GM12865 (cell line): ENCODE results near the gene SH3TC1.

Source experiments
- DNase-seq: peaks from one replicate; pipeline ENCODE4 v3.0.0; 2010; ENCODE audit warnings: low read depth
- H3K4me3 ChIP-seq: 2 replicates; pipeline ENCODE4 v1.5.1; 2011; ENCODE audit warnings: mild to moderate bottlenecking, low read depth, low read length, control low read depth
- CTCF ChIP-seq: IDR thresholded peaks from 2 replicates; pipeline ENCODE4 v1.5.1; 2011; ENCODE audit warnings: low read length, control low read depth, low read depth, inconsistent platforms; ENCODE audit not compliant: insufficient read depth; ENCODE audit errors: missing control alignments

The SH3TC1 gene

GRCh38 chr4:8285976-8286718, 87.1 kb downstream of the SH3TC1 start:
- H3K4me3 ChIP-seq, result no peak overlapping the region
- DNase-seq, result no peak
- no peak for TF ChIP-seq CTCF

GRCh38 chr4:8286719-8287342, 87.7 kb downstream of the SH3TC1 start:
- no peak overlapping the region for H3K4me3 ChIP-seq
- DNase-seq, result no peak
- TF ChIP-seq CTCF, result no peak

- no peak for TF ChIP-seq CTCF
- no peak overlapping the region for H3K4me3 ChIP-seq
- DNase-seq, result no peak
Observed at GRCh38 chr4:8287343-8288280, 88.5 kb downstream of the SH3TC1 start.

GRCh38 chr4:8289151-8289750, 90.2 kb downstream of the SH3TC1 start:
- no peak overlapping the region for H3K4me3 ChIP-seq
- no peak for TF ChIP-seq CTCF
- DNase-seq, result no peak

- TF ChIP-seq CTCF, result no peak
- no peak for DNase-seq
- H3K4me3 ChIP-seq, result no peak overlapping the region
Observed at GRCh38 chr4:8289956-8290700, 91.0 kb downstream of the SH3TC1 start.

GRCh38 chr4:8290701-8290970, 91.5 kb downstream of the SH3TC1 start:
- no peak for TF ChIP-seq CTCF
- H3K4me3 ChIP-seq, result no peak overlapping the region
- no peak for DNase-seq
